Liver (tissue), 9 donors: Measurements from ENCODE around the gene ETFBKMT. TPM values are rescaled to one million over a fixed set of nuclear protein-coding genes. Genes with fewer than 3 reads are reported as not detected.

Experiments used
- DNase-seq: peaks from one replicate; pipeline ENCODE4 v3.0.0-alpha.2; 2017; ENCODE audit warnings: low spot score
- H3K27ac ChIP-seq, 2 donors: one replicate each; pipeline ENCODE4 v1.7.0; 2013; ENCODE audit warnings: inconsistent platforms in 2 of 2, low read length in 2 of 2, control low read depth in 1 of 2, low read depth in 1 of 2, mild to moderate bottlenecking in 1 of 2
- H3K27me3 ChIP-seq, 4 donors: one replicate each; pipeline versions ENCODE4 v1.6.1 to v1.7.0; 2013; ENCODE audit warnings: low read length in 3 of 4, inconsistent platforms in 1 of 4, mild to moderate bottlenecking in 1 of 4, moderate library complexity in 1 of 4; ENCODE audit not compliant: control insufficient read depth in 4 of 4, insufficient read depth in 4 of 4
- H3K36me3 ChIP-seq, 4 donors: one replicate each; pipeline versions ENCODE4 v1.6.1 to v1.7.0; 2013; ENCODE audit warnings: low read length in 3 of 4, mild to moderate bottlenecking in 3 of 4, low read depth in 1 of 4, moderate library complexity in 1 of 4; ENCODE audit not compliant: control insufficient read depth in 4 of 4, insufficient read depth in 3 of 4
- H3K4me1 ChIP-seq, 4 donors: one replicate each; pipeline versions ENCODE4 v1.6.1 to v1.7.0; 2013; ENCODE audit warnings: low read length in 3 of 4, mild to moderate bottlenecking in 3 of 4, moderate library complexity in 1 of 4; ENCODE audit not compliant: control insufficient read depth in 4 of 4, insufficient read depth in 4 of 4
- H3K4me3 ChIP-seq, 3 donors: one replicate each; pipeline versions ENCODE4 v1.6.1 to v1.7.0; 2013; ENCODE audit warnings: low read length in 3 of 3, control low read depth in 1 of 3, low read depth in 1 of 3, mild to moderate bottlenecking in 1 of 3
- H3K9ac ChIP-seq, 2 donors: one replicate each; pipeline ENCODE4 v1.7.0; 2013; ENCODE audit warnings: low read length in 2 of 2, mild to moderate bottlenecking in 2 of 2, moderate library complexity in 2 of 2, control low read depth in 1 of 2, low read depth in 1 of 2
- H3K9me3 ChIP-seq, 4 donors: one replicate each; pipeline versions ENCODE4 v1.6.1 to v1.7.0; 2013; ENCODE audit warnings: low read length in 3 of 4; ENCODE audit not compliant: control insufficient read depth in 4 of 4
- EGR1 ChIP-seq, 2 donors: IDR thresholded peaks; 2 replicates each; pipeline ENCODE4 v1.6.1; 2016 to 2018; ENCODE audit warnings: antibody characterized with exemption in 2 of 2, low read depth in 2 of 2
- FOXA1 ChIP-seq: IDR thresholded peaks from 2 replicates; pipeline ENCODE4 v1.6.1; 2016; ENCODE audit warnings: antibody characterized with exemption
- FOXA2 ChIP-seq: IDR thresholded peaks from 2 replicates; pipeline ENCODE4 v1.6.1; 2016; ENCODE audit warnings: antibody characterized with exemption
- GABPA ChIP-seq, 2 donors: IDR thresholded peaks in 1 of 2; conservative IDR thresholded peaks in 1 of 2; 2 replicates each; pipeline ENCODE4 v1.6.1; 2016; ENCODE audit warnings: antibody characterized with exemption in 2 of 2, mild to moderate bottlenecking in 1 of 2, moderate library complexity in 1 of 2
- HNF4A ChIP-seq, 2 donors: conservative IDR thresholded peaks; 2 replicates each; pipeline ENCODE4 v1.6.1; 2016; ENCODE audit warnings: antibody characterized with exemption in 2 of 2, mild to moderate bottlenecking in 2 of 2
- HNF4G ChIP-seq: IDR thresholded peaks from 2 replicates; pipeline ENCODE4 v1.6.1; 2016; ENCODE audit warnings: antibody characterized with exemption
- JUND ChIP-seq, 2 donors: IDR thresholded peaks; 2 replicates each; pipeline ENCODE4 v1.6.1; 2016; ENCODE audit warnings: antibody characterized with exemption in 2 of 2
- NR2F2 ChIP-seq: IDR thresholded peaks from 2 replicates; pipeline ENCODE4 v1.6.1; 2016; ENCODE audit warnings: antibody characterized with exemption
- RAD21 ChIP-seq, 2 donors: IDR thresholded peaks; 2 replicates each; pipeline ENCODE4 v1.6.1; 2016; ENCODE audit warnings: antibody characterized with exemption in 2 of 2, mild to moderate bottlenecking in 2 of 2
- RXRA ChIP-seq, 2 donors: IDR thresholded peaks; 2 replicates each; pipeline ENCODE4 v1.6.1; 2017 to 2018; ENCODE audit warnings: antibody characterized with exemption in 2 of 2, mild to moderate bottlenecking in 1 of 2
- SP1 ChIP-seq: IDR thresholded peaks from 2 replicates; pipeline ENCODE4 v1.6.1; 2018; ENCODE audit warnings: antibody characterized with exemption, mild to moderate bottlenecking
- TAF1 ChIP-seq: conservative IDR thresholded peaks from 2 replicates; pipeline ENCODE4 v1.6.1; 2016; ENCODE audit warnings: antibody characterized with exemption, mild to moderate bottlenecking
- YY1 ChIP-seq: IDR thresholded peaks from 2 replicates; pipeline ENCODE4 v1.6.1; 2016; ENCODE audit warnings: antibody characterized with exemption, mild to moderate bottlenecking
- WGBS: extraction: QIAGEN DNeasy Blood & Tissue Kit; methylation state at CpG from one replicate; pipeline ENCODE4 v1.1.7; 2013; 5-methylcytosine and 5-hydroxymethylcytosine counted together
- polyA plus RNA-seq, 2 donors: library from polyadenylated mRNA; stranded (reverse) in 1 of 2; unstranded in 1 of 2; fragments of 200-250 nt in 1 of 2; fragments of >200 nt in 1 of 2; fragmentation: Nextera tagmentation in 1 of 2; extraction: Ambion mirVana in 1 of 2; gene quantifications; one replicate each; pipeline versions ENCODE4 v1.2.1 to v1.2.3, GENCODE V29; 2013 to 2015
- total RNA-seq, 2 donors: library from RNA; depleted of rRNA; stranded (reverse); fragments of >200 nt; gene quantifications; one replicate each; pipeline ENCODE4 v1.2.3, GENCODE V29; 2014
- TF ChIP-seq, protein P1 (sequence below): IDR thresholded peaks from 2 replicates; pipeline ENCODE4 v1.6.1; 2016; ENCODE audit warnings: antibody characterized with exemption, mild to moderate bottlenecking
- TF ChIP-seq, protein P2 (sequence below): IDR thresholded peaks from 2 replicates; pipeline ENCODE4 v1.6.1; 2016; ENCODE audit warnings: antibody characterized with exemption
- TF ChIP-seq, protein P3 (sequence below): fragments of 150-350 bp; IDR thresholded peaks from 2 replicates; pipeline ENCODE4 v1.5.1; 2017; ENCODE audit warnings: improper control_type of control experiment, low read depth, low read length; ENCODE audit not compliant: missing input control
- TF ChIP-seq, protein P4 (sequence below): IDR thresholded peaks from 2 replicates; pipeline ENCODE4 v1.6.1; 2016; ENCODE audit warnings: antibody characterized with exemption
- donor health status: healthy.
- donor health status: healthy.
- donor health status: healthy.
- donor health status: healthy.
- donor health status: healthy.

ETFBKMT gene
- total and polyA plus RNA-seq, 4 donors = 1.9 to 4.8 (median 4.5) TPM

DNA sequence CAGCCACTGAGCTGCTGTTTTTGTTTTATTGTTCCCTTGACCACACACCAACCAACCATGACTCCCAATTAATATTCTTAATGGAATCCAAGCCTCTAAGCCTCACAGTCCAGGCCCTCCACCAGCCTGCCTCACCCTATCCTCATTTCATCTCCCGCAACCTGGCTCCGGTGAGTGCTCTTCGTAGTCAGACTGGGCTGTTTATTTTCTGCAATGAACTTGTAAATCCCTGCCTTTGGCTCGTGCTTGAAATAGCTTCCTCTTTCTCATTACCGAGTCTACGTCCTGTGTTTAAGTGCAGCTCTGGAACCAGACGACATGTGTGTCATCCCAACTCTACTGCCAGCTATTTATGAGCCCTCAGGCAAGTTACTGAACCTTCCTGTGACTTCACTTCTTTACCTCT lies 12.4 kb upstream of the ETFBKMT start:
- no peaks in the 10 kb centered on the region for H3K27me3 ChIP-seq
- no peak overlapping the region for H3K9ac ChIP-seq
- no peak overlapping the region for H3K27ac ChIP-seq
- H3K4me3 ChIP-seq = no peak overlapping the region
- no peak for DNase-seq
- no peaks in the 10 kb centered on the region for H3K9me3 ChIP-seq
- no peaks in the 10 kb centered on the region for H3K4me1 ChIP-seq
- WGBS = 76% methylated on average over 7 of the region's 7 CpGs
- H3K36me3 ChIP-seq = no peaks in the 10 kb centered on the region
- no peak for TF ChIP-seq RXRA (IDR thresholded peaks at IDR 0.05)
- TF ChIP-seq TAF1 = no peak
- TF ChIP-seq, protein P1, sequence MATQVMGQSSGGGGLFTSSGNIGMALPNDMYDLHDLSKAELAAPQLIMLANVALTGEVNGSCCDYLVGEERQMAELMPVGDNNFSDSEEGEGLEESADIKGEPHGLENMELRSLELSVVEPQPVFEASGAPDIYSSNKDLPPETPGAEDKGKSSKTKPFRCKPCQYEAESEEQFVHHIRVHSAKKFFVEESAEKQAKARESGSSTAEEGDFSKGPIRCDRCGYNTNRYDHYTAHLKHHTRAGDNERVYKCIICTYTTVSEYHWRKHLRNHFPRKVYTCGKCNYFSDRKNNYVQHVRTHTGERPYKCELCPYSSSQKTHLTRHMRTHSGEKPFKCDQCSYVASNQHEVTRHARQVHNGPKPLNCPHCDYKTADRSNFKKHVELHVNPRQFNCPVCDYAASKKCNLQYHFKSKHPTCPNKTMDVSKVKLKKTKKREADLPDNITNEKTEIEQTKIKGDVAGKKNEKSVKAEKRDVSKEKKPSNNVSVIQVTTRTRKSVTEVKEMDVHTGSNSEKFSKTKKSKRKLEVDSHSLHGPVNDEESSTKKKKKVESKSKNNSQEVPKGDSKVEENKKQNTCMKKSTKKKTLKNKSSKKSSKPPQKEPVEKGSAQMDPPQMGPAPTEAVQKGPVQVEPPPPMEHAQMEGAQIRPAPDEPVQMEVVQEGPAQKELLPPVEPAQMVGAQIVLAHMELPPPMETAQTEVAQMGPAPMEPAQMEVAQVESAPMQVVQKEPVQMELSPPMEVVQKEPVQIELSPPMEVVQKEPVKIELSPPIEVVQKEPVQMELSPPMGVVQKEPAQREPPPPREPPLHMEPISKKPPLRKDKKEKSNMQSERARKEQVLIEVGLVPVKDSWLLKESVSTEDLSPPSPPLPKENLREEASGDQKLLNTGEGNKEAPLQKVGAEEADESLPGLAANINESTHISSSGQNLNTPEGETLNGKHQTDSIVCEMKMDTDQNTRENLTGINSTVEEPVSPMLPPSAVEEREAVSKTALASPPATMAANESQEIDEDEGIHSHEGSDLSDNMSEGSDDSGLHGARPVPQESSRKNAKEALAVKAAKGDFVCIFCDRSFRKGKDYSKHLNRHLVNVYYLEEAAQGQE = no peak
- no peak for TF ChIP-seq JUND (IDR thresholded peaks at IDR 0.05)
- no peak for TF ChIP-seq YY1
- no peak for TF ChIP-seq NR2F2
- TF ChIP-seq, protein P2, sequence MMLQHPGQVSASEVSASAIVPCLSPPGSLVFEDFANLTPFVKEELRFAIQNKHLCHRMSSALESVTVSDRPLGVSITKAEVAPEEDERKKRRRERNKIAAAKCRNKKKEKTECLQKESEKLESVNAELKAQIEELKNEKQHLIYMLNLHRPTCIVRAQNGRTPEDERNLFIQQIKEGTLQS = no peak
- no peak for TF ChIP-seq FOXA2
- TF ChIP-seq RAD21 (IDR thresholded peaks at IDR 0.05) = no peak
- TF ChIP-seq HNF4A (conservative IDR thresholded peaks at IDR 0.05) = no peak
- TF ChIP-seq, protein P3, sequence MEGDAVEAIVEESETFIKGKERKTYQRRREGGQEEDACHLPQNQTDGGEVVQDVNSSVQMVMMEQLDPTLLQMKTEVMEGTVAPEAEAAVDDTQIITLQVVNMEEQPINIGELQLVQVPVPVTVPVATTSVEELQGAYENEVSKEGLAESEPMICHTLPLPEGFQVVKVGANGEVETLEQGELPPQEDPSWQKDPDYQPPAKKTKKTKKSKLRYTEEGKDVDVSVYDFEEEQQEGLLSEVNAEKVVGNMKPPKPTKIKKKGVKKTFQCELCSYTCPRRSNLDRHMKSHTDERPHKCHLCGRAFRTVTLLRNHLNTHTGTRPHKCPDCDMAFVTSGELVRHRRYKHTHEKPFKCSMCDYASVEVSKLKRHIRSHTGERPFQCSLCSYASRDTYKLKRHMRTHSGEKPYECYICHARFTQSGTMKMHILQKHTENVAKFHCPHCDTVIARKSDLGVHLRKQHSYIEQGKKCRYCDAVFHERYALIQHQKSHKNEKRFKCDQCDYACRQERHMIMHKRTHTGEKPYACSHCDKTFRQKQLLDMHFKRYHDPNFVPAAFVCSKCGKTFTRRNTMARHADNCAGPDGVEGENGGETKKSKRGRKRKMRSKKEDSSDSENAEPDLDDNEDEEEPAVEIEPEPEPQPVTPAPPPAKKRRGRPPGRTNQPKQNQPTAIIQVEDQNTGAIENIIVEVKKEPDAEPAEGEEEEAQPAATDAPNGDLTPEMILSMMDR = no peak
- TF ChIP-seq SP1 = no peak
- TF ChIP-seq FOXA1 = no peak
- no peak for TF ChIP-seq GABPA (IDR thresholded peaks at IDR 0.05 in 1 of 2, conservative IDR thresholded peaks at IDR 0.05 in 1 of 2)

DNA sequence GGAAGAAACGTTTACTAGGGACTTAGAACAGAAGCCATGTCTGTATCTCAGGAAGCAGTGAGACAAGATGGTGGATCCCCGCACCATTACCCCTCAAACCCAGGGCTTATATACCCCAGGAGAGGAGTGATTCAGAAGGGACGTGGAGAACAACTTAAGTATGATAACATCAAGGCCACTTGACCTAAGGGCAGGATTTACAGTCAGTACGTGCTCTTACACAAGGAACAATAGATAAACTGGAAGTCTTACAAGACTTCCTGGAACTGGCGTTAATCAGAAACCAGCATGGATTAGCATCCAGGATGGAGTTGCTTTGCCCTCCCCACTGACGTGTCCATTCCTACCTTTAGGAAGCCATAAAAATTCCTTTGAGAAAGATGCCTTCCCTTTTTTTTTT lies 8.6 kb upstream of the ETFBKMT start:
- 70% methylated on average over 6 of the region's 6 CpGs for WGBS
- no peak for DNase-seq

More for the DNA sequence above, 8.6 kb upstream of the ETFBKMT start:
- Histone ChIP-seq H3K4me1 (peaks cover 0 to 4% (median 3%) of the 10 kb centered on the region in 4 donors), H3K27ac (no peak overlapping the region), H3K4me3 (no peak overlapping the region), H3K27me3 (no peaks in the 10 kb centered on the region), H3K9ac (no peak overlapping the region), H3K9me3 (no peaks in the 10 kb centered on the region), H3K36me3 (no peaks in the 10 kb centered on the region)
- TF ChIP-seq RXRA (IDR thresholded peaks at IDR 0.05) = no peak
- TF ChIP-seq EGR1 (IDR thresholded peaks at IDR 0.05; ENCODE audit: low read depth in 2 of 2) = no peak
- TF ChIP-seq SP1 = no peak
- TF ChIP-seq, protein P4, sequence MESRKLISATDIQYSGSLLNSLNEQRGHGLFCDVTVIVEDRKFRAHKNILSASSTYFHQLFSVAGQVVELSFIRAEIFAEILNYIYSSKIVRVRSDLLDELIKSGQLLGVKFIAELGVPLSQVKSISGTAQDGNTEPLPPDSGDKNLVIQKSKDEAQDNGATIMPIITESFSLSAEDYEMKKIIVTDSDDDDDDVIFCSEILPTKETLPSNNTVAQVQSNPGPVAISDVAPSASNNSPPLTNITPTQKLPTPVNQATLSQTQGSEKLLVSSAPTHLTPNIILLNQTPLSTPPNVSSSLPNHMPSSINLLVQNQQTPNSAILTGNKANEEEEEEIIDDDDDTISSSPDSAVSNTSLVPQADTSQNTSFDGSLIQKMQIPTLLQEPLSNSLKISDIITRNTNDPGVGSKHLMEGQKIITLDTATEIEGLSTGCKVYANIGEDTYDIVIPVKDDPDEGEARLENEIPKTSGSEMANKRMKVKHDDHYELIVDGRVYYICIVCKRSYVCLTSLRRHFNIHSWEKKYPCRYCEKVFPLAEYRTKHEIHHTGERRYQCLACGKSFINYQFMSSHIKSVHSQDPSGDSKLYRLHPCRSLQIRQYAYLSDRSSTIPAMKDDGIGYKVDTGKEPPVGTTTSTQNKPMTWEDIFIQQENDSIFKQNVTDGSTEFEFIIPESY = no peak
- TF ChIP-seq, protein P3 = no peak
- TF ChIP-seq RAD21 (IDR thresholded peaks at IDR 0.05) = no peak
- no peak for TF ChIP-seq HNF4A (conservative IDR thresholded peaks at IDR 0.05)
- TF ChIP-seq JUND (IDR thresholded peaks at IDR 0.05) = no peak
- no peak for TF ChIP-seq HNF4G
- TF ChIP-seq, protein P1 = no peak
- no peak for TF ChIP-seq GABPA (IDR thresholded peaks at IDR 0.05 in 1 of 2, conservative IDR thresholded peaks at IDR 0.05 in 1 of 2)
- no peak for TF ChIP-seq FOXA1
- TF ChIP-seq FOXA2 = no peak
- TF ChIP-seq YY1 = no peak
